NCI-H2081 (cell line): ENCODE data around the gene MCHR1.
"Not testable (repeated sequence)": the region's sequence is repeated elsewhere in the genome, so short reads cannot be mapped to it uniquely, and the experiment has no call there.

ENCODE experiments used
- DNase-seq, 2 experiments: peaks; one replicate each; lab custom pipeline; 2025; lab: John Stamatoyannopoulos, UW

Gene MCHR1

GRCh38 chr22:40656651-40657050, 22.6 kb upstream of the MCHR1 start:
- not testable (repeated sequence) for DNase-seq

DNA sequence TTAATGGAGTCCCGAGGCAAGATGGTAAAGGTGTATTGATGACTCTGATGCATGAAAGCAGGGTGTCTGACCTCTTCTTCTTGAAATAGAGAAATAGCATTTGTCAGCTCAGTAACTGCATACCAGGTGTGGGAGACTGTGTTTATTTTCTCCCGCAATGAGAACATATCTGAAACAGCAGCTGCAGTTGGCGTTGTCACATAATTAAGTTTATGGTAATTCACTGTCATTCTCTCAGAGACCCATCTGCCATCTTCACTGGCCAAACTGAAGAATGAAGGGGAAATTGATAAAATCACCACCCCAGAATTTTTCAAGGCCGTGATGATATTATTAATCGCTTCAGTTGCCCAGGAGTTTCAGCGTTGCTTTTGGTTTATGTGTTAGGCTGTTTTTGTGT, 20.1 kb upstream of the MCHR1 start:
- DNase-seq, result peak in 1 of 2 experiments; percentile 27

DNA sequence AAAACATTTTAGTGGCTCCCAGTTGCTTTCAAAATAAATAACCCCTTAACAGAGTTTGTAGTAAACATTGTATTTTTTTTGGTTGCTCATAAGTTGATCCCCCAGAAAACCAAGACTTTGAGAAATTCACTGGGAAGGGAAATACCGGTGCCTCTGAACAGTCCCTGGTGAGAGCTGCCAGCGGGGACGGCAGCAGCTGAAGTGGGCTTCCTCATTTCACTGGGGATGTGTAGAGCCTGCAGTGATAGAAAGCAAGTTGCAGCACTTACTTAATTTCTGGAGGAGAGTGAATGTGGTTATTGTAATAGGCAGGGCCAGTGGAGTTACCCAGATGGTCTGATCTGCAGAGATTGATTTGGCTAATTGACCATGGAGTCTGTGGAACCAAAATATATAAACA, 18.6 kb upstream of the MCHR1 start:
- DNase-seq, result no peak

GRCh38 chr22:40661671-40662070, 17.6 kb upstream of the MCHR1 start:
- DNase-seq, result no peak

- no peak for DNase-seq
Observed at GRCh38 chr22:40665312-40665711, 14.0 kb upstream of the MCHR1 start.

DNA sequence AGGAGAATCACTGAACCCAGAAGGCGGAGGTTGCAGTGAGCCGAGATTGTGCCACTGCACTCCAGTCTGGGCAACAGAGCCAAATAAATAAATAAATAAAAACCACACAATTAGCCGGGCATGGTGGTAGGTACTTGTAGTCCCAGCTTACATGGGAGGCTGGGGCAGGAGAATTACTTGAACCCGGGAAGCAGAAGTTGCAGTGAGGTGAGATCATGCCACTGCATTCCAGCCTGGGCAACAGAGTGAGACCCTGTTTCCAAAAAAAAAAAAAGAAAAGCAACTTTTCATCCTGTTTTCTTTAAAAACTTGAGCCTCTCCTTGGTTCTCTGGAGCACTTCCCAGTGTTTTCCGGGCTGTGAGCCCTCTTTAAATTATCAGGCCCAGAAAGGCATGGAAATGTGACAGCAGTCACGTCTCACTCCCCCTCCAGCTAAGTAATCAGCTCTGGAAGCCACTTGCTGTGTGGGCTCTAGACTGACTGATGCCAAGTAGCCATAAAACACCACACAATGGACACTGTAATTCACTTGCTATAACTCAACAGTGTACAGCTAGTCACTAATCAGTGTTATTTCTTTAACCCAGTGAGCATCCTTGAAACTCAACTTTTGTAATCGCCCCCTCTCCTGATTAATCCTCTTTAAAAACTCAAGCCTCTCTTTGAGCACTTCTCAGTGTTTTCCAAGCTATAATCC, 13.0 kb upstream of the MCHR1 start:
- peak in 1 of 2 experiments; percentile 18 for DNase-seq

DNA sequence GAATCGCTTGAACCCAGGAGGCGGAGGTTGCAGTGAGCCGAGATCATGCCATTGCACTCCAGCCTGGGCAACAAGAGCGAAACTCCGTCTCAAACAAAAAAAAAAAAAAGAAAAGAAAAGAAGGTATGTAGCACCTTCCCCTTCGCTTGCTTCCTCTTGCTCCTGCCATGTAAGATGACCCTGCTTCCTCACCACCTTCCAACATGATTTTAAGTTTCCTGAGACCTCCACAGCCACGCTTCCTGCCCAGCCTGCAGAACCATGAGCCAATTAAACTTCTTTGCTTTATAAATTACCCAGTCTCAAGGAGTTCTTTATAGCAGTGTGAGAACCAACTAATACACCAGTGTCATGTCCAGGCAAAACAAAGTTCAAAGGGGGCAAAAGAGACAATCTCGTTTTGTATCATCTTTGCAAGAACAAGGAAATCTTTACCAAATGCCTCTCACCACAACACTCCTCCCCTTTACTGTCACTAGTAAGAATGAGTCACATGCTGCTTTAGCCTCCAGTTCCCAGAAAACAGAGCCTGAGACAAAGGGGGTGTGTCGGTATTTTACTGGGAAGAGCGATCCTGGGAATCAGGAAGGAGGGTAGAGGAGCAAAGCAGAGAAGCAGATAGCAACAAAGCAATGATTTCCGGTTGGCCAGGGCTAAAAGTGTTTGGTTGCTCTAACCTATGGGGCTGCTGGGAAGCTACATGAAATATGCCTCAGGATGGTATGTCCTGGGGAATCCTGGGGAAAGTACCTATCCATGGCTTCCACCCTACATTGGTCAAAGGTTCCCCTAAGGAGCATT, 10.5 kb upstream of the MCHR1 start:
- no peak for DNase-seq

- no peak for DNase-seq
Observed at GRCh38 chr22:40670058-40670457, 9.2 kb upstream of the MCHR1 start.

GRCh38 chr22:40671369-40671768, 7.9 kb upstream of the MCHR1 start:
- DNase-seq, result no peak

GRCh38 chr22:40671796-40672360, 7.4 kb upstream of the MCHR1 start:
- DNase-seq, result no peak

- DNase-seq, result no peak
Observed at GRCh38 chr22:40673017-40673416, 6.3 kb upstream of the MCHR1 start.

GRCh38 chr22:40674274-40674673, 5.0 kb upstream of the MCHR1 start:
- no peak for DNase-seq

DNA sequence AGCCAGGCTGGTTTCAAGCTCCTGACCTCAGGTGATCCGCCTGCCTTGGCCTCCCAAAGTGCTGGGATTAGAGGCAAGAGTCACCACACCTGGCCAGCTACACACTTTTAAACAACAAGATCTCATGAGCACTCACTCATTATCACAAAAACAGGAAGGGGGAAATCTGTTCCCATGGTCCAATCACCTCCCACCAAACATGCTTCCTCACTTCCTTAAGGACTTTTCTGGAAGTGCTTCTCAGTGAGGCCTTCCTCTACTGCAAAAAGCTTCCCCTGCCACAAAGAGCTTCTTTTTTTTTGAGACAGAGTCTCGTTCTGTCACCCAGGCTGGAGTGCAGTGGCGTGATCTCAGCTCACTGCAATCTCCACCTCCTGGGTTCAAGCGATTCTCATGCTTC, 3.1 kb upstream of the MCHR1 start:
- DNase-seq, result not testable (repeated sequence)

- no peak for DNase-seq
Observed at GRCh38 chr22:40676644-40677043, 2.6 kb upstream of the MCHR1 start.

DNA sequence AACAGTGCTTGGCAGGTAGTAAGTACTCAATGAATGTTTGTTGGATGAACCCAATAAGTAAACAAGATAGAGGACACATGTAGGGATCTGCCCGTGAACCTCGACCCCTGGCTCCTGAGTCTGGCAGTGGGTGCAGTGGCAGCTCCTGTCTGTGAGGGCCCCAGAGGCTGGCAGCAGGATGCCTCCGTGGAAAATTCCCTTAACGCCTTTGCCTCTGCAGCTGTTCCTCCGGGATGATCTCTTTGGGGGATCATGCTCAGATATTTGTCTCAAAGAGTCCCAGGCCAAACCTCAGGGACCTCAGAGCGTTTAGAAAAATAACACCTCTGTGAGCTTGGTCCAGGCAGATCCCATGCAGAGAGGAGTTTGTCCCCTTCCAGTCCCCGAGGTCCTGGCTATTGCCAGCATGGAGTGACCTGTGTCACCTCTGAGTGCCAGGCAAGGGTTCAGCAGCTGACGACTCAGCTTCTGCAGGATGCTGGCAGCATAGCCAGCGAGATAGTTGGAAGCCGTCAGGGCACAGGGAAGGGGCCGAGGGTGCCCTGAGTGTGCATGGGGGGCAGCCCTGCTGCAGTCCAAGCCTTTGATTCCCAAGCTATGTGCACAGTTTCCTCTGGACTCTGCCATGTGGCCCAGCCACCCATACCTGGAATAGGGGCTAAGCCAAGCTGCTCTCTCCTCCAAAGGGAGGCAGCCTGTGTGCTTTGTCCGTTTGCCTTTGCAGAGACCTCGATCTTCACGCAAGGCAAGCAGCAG, 613 bp upstream of the MCHR1 start:
- no peak for DNase-seq

DNA sequence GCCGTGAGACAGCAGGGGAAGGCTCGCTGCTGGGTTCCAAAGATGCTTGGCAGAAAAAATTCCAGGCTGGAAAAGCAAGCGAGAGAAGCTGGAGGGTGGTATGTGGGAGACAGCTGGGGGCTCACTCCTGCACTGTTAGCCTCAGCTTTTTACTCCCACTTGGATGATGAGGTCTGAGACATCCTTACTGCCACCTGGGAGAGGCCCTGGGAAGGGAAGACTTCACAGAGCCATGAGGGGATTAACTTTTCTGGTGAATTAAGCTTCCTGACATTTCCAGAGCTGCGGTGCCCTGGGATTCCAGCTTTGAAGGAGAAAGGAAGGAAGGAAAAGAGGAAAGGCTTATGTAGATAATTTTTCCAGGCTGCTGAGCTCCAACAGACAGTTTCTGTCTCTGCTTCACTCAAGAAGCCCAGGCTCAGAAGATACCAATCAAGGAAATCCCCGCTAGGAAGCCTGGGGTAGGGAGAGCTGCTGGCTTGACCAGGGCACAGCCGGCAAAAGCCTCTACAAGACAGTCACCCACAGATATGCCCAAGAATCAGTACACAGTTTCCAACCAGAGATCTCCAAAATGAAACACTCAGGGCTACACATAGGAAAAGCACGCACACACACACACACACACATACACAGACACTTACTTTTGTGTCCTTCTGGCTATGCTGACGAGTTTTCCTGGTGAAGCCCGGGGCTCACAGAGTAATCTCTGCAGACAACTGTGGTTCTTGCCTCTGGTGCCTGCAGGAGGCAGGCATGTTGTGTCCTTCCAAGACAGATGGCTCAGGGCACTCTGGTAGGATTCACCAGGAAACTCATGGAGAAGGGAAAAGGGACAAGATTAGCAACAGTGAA, 907 bp downstream of the MCHR1 start:
- no peak for DNase-seq

- no peak for DNase-seq
Observed at GRCh38 chr22:40680819-40681183, 1.5 kb downstream of the MCHR1 start.

DNA sequence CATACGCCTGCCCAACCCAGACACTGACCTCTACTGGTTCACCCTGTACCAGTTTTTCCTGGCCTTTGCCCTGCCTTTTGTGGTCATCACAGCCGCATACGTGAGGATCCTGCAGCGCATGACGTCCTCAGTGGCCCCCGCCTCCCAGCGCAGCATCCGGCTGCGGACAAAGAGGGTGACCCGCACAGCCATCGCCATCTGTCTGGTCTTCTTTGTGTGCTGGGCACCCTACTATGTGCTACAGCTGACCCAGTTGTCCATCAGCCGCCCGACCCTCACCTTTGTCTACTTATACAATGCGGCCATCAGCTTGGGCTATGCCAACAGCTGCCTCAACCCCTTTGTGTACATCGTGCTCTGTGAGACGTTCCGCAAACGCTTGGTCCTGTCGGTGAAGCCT, 2.2 kb downstream of the MCHR1 start:
- DNase-seq, result no peak

GRCh38 chr22:40684728-40685127, 5.4 kb downstream of the MCHR1 start:
- DNase-seq, result no peak

- DNase-seq, result no peak
Observed at GRCh38 chr22:40685406-40685805, 6.1 kb downstream of the MCHR1 start.

DNA sequence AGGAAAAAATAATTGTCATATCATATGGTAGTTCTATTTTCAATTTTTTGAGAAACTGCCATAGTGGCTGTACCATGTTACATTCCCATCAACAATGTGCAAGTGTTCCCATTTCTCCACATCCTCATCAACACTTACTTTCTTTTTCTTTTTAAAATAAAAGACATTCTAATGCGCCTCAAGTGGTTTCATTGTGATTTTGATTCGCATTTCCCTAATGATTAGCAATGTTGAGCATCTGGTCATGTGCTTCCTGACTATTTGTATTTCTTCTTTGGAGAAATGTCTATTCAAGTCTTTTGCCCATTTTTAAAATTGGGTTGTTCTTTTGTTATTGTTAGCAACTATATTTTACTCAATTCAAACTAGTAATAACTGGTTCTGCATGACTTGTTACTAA, 8.4 kb downstream of the MCHR1 start:
- DNase-seq, result no peak

DNA sequence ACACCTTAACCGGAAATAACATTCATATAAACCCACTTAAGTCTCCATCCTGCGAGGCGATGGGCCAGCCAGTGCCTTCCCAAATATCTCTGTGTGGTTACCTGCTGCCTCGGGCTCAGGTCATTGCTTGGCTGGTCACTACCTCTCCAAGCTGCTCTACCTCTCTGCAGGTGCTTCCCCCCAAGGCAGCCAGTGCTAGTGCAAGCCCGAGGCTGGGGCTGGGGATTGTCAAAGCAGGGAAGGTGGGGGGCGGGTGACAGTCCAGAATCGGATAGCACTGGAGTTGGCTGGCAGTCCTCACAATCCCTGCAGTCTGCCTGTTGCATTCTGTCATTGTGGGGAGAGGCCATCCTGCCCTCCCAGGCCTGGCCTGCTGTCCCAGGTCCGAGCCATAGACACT, 11.1 kb downstream of the MCHR1 start:
- DNase-seq, result no peak
